ENCODE data around the gene GGA3. TPM values are rescaled to one million over a fixed set of nuclear protein-coding genes. Genes with fewer than 3 reads are reported as not detected.
"Not testable (repeated sequence)": the region's sequence is repeated elsewhere in the genome, so short reads cannot be mapped to it uniquely, and the experiment has no call there.

The GGA3 gene
- total RNA-seq, 1 experiment from 2014 or later = 94.4 TPM

DNA sequence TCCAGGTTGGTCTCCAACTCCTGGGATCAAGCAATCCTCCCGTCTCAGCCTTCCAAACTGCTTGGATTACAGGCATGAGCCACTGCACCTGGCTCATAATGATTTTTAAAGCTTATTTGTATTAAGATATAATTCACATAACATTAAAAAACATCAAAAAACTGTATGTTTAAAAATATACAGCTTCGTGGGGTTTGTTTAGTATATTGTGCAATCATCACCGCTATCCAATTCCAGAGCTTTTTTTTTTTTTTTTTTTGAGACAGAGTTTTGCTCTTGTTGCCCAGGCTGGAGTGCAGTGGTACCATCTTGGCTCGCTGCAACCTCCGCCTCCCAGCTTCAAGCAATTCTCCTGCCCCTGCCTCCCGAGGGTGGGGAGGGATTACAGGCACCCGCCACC, 38.9 kb upstream of the GGA3 start:
- Mint-ChIP-seq H3K9me3 (ENCODE audit: unreplicated experiment) (no peaks in the 10 kb centered on the region), H3K4me1 (ENCODE audit: low read depth, unreplicated experiment) (peaks cover 3% of the 10 kb centered on the region), H3K27ac (ENCODE audit: unreplicated experiment) (no peak overlapping the region), H3K27me3 (ENCODE audit: insufficient read depth, unreplicated experiment) (no peaks in the 10 kb centered on the region), H3K4me3 (ENCODE audit: unreplicated experiment) (no peak overlapping the region), H3K36me3 (ENCODE audit: insufficient read depth, unreplicated experiment) (no peaks in the 10 kb centered on the region)
- POLR2A ChIA-PET = no interaction called here
- Histone ChIP-seq H3K4me1 (peaks cover 8% of the 10 kb centered on the region), H3K36me3 (ENCODE audit: control insufficient read depth, insufficient read depth, low read length) (no peaks in the 10 kb centered on the region; the same call in 1 of the 2 replicates), H3K9me3 (no peaks in the 10 kb centered on the region), H3K4me3 (ENCODE audit: low read depth, low read length) (no peak overlapping the region), H3K27me3 (replicated peaks; ENCODE audit: control insufficient read depth, insufficient read depth, low read length) (no peaks in the 10 kb centered on the region)
- TF ChIP-seq, protein P1, sequence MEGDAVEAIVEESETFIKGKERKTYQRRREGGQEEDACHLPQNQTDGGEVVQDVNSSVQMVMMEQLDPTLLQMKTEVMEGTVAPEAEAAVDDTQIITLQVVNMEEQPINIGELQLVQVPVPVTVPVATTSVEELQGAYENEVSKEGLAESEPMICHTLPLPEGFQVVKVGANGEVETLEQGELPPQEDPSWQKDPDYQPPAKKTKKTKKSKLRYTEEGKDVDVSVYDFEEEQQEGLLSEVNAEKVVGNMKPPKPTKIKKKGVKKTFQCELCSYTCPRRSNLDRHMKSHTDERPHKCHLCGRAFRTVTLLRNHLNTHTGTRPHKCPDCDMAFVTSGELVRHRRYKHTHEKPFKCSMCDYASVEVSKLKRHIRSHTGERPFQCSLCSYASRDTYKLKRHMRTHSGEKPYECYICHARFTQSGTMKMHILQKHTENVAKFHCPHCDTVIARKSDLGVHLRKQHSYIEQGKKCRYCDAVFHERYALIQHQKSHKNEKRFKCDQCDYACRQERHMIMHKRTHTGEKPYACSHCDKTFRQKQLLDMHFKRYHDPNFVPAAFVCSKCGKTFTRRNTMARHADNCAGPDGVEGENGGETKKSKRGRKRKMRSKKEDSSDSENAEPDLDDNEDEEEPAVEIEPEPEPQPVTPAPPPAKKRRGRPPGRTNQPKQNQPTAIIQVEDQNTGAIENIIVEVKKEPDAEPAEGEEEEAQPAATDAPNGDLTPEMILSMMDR (IDR thresholded peaks at IDR 0.05; ENCODE audit: insufficient read depth in 1 of 2, low read depth in 1 of 2, low read length in 1 of 2, severe bottlenecking in 1 of 2, unreplicated experiment in 1 of 2) = no peak
- BruUV-seq (replicated peaks) = no TSS peak
- CTCF ChIA-PET = interaction anchor here (0.7 to 0.9 kb wide), 2 partner anchors 11 to 25 kb away, joined by 3 read pairs; partner anchors contain the start of gene SLC25A19
- intact Hi-C loops (cut with micrococcal nuclease; ENCODE audit: unreplicated experiment) = no loop called here
- DNase-seq = no peak

DNA sequence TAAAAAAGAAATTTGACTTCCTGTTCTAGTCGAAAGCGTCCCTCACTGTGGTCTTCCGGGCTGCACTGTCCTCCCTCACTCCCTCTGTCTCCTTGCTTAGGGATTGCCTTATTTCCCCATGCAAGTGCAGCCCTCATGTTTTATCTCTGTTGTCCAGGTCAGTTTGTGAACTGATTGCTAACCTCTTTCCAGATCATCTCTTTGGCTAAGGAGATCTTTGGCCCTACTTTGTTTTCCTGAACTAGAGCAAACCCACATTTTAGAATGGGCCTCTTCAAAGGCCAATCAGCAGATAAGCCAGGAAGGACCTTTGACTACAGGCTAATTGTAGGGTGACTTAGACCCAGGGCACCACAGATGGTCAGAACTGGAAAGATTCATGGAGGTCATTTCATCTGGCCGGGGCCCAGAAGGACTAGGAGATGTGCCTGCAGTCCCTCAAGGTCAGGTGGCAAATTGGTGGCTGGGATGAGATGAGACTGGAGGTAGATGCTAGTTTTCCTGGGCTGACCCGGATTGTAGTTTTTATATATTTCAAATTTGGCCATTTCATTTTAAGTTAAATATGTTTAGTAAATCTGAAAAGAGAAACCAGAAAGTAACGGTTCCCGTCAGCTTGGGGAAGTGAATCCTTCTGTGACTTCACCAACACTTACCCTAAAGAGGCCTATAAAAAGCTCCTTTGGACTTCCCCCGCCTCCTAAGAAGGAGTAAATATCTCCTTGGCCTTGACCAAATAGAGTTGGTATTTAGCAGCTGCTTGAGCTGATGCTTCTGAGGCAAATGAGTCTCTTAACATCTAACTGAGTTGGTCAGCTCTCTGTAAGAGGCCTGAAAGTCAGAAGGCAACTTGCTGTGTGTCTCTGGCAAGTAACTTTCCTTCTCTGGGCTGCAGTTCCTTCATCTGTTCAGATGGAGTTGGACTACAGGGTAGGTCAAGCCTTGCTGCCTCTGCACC, 34.1 kb upstream of the GGA3 start:
- intact Hi-C loops (cut with micrococcal nuclease; ENCODE audit: unreplicated experiment) = no loop called here

DNA sequence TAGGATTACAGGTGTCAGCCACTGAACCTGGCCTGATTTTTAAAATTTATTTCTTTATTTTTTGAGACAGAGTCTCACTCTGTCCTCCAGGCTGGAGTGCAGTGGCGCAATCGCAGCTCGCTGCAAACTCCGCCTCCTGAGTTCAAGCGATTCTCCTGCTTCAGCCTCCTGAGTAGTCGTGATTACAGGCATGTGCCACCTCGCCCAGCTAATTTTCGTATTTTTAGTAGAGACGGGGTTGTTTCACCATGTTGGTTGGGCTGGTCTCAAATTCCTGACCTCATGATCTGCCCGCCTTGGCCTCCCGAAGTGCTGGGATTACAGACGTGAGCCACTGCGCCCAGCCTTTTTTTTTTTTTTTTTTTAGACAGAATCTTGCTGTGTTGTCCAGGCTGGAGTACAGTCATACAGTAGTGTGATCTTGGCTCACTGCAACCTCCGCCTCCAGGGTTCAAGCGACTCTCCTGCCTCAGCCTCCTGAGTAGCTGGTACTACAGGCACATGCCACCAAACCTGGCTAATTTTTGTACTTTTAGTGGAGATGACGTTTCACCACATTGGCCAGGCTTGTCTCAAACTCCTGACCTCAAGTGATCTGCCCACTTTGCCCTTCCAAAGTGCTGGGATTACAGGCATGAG, 31.5 kb upstream of the GGA3 start:
- H3K27me3 Mint-ChIP-seq (ENCODE audit: insufficient read depth, unreplicated experiment); intact Hi-C loops (cut with micrococcal nuclease; ENCODE audit: unreplicated experiment); H3K36me3 ChIP-seq (ENCODE audit: control insufficient read depth, insufficient read depth, low read length); BruUV-seq (replicated peaks); H3K9me3 Mint-ChIP-seq (ENCODE audit: unreplicated experiment); H3K9me3 ChIP-seq; H3K27ac Mint-ChIP-seq (ENCODE audit: unreplicated experiment); H3K27me3 ChIP-seq (replicated peaks; ENCODE audit: control insufficient read depth, insufficient read depth, low read length); DNase-seq; H3K36me3 Mint-ChIP-seq (ENCODE audit: insufficient read depth, unreplicated experiment); POLR2A ChIA-PET; H3K4me3 ChIP-seq (ENCODE audit: low read depth, low read length); CTCF ChIA-PET; H3K4me3 Mint-ChIP-seq (ENCODE audit: unreplicated experiment): not testable (repeated sequence)
- H3K4me1 ChIP-seq = peaks cover 18% of the 10 kb centered on the region
- H3K4me1 Mint-ChIP-seq (ENCODE audit: low read depth, unreplicated experiment) = peaks cover 13% of the 10 kb centered on the region

More for the DNA sequence above, 34.1 kb upstream of the GGA3 start:
- H3K4me3 Mint-ChIP-seq (ENCODE audit: unreplicated experiment) = no peak overlapping the region
- peaks cover 8% of the 10 kb centered on the region for H3K4me1 Mint-ChIP-seq (ENCODE audit: low read depth, unreplicated experiment)
- Histone ChIP-seq H3K4me1 (peaks cover 18% of the 10 kb centered on the region), H3K36me3 (ENCODE audit: control insufficient read depth, insufficient read depth, low read length) (no peaks in the 10 kb centered on the region; the same call in 1 of the 2 replicates), H3K27me3 (replicated peaks; ENCODE audit: control insufficient read depth, insufficient read depth, low read length) (no peaks in the 10 kb centered on the region), H3K9me3 (no peaks in the 10 kb centered on the region), H3K4me3 (ENCODE audit: low read depth, low read length) (no peak overlapping the region)
- peak; percentile 40 to 53 for DNase-seq
- peak overlapping the region; percentile 34 for H3K27ac Mint-ChIP-seq (ENCODE audit: unreplicated experiment)
- no peaks in the 10 kb centered on the region for H3K27me3 Mint-ChIP-seq (ENCODE audit: insufficient read depth, unreplicated experiment)
- BruUV-seq (replicated peaks) = no TSS peak
- ChIA-PET CTCF (no interaction called here), POLR2A (interaction anchor here (0.7 kb wide), 1 partner anchor 113 kb away, joined by 3 read pairs; no protein-coding TSS in a partner anchor)
- no peaks in the 10 kb centered on the region for H3K36me3 Mint-ChIP-seq (ENCODE audit: insufficient read depth, unreplicated experiment)
- TF ChIP-seq, protein P1 (IDR thresholded peaks at IDR 0.05; ENCODE audit: insufficient read depth in 1 of 2, low read depth in 1 of 2, low read length in 1 of 2, severe bottlenecking in 1 of 2, unreplicated experiment in 1 of 2) = no peak
- H3K9me3 Mint-ChIP-seq (ENCODE audit: unreplicated experiment) = no peaks in the 10 kb centered on the region

Data from Caco-2 (cell line).